ENCODE results near the gene ZIC4. TPM values are rescaled to one million over a fixed set of nuclear protein-coding genes. Genes with fewer than 3 reads are reported as not detected.

ZIC4 gene
- total RNA-seq, 4 donors from 2014 or later: 0.21 TPM; not detected in 3

- DNase-seq (ENCODE audit: low spot score in 2 of 2): no peak
- Histone ChIP-seq H3K36me3 (no peaks in the 10 kb centered on the region), H3K4me1 (peaks cover 0 to 56% (median 24%) of the 10 kb centered on the region in 4 donors), H3K4me3 (peak overlapping the region; percentile 5 to 44 (median 14)), H3K27me3 (peaks cover 0 to 100% of the 10 kb centered on the region in 2 donors), H3K27ac (no peak overlapping the region), H3K9me3 (peaks cover 0 to 18% (median 0%) of the 10 kb centered on the region in 4 donors)
- WGBS, 2 donors: 2% methylated on average over 34 to 51 of the region's 51 CpGs
- TF ChIP-seq EP300 (IDR thresholded peaks at IDR 0.05): no peak
- TF ChIP-seq CTCF (IDR thresholded peaks at IDR 0.05): no peak
- TF ChIP-seq POLR2A (IDR thresholded peaks at IDR 0.05): no peak
Observed at GRCh38 chr3:147391781-147392624, 14.3 kb downstream of the ZIC4 start.

- peaks cover 0 to 100% of the 10 kb centered on the region in 2 donors for H3K27me3 ChIP-seq
- no peak overlapping the region for H3K27ac ChIP-seq
- no peak for TF ChIP-seq POLR2A (IDR thresholded peaks at IDR 0.05)
- TF ChIP-seq EP300 (IDR thresholded peaks at IDR 0.05): no peak
- TF ChIP-seq CTCF (IDR thresholded peaks at IDR 0.05): no peak
- H3K4me3 ChIP-seq: no peak overlapping the region
- no peaks in the 10 kb centered on the region for H3K36me3 ChIP-seq
- peaks cover 0 to 18% (median 0%) of the 10 kb centered on the region in 4 donors for H3K9me3 ChIP-seq
- DNase-seq (ENCODE audit: low spot score in 2 of 2): no peak
- 6 to 7% methylated on average over 64 to 69 of the region's 77 CpGs for WGBS, 2 donors
- H3K4me1 ChIP-seq: peaks cover 0 to 45% (median 22%) of the 10 kb centered on the region in 4 donors
Observed at GRCh38 chr3:147390589-147391569, 15.5 kb downstream of the ZIC4 start.

GRCh38 chr3:147389717-147390116, 16.6 kb downstream of the ZIC4 start:
- H3K4me1 ChIP-seq: peaks cover 0 to 40% (median 22%) of the 10 kb centered on the region in 4 donors
- no peaks in the 10 kb centered on the region for H3K36me3 ChIP-seq
- WGBS, 2 donors: 3 to 9% methylated on average over 12 of the region's 12 CpGs
- no peak for TF ChIP-seq EP300 (IDR thresholded peaks at IDR 0.05)
- no peak for TF ChIP-seq POLR2A (IDR thresholded peaks at IDR 0.05)
- TF ChIP-seq CTCF (IDR thresholded peaks at IDR 0.05): no peak
- no peak overlapping the region for H3K27ac ChIP-seq
- H3K4me3 ChIP-seq: no peak overlapping the region
- peaks cover 0 to 18% (median 0%) of the 10 kb centered on the region in 4 donors for H3K9me3 ChIP-seq
- DNase-seq (ENCODE audit: low spot score in 2 of 2): no peak
- H3K27me3 ChIP-seq: peaks cover 0 to 100% of the 10 kb centered on the region in 2 donors

- H3K27me3 ChIP-seq: peaks cover 0 to 100% of the 10 kb centered on the region in 2 donors
Observed at GRCh38 chr3:147388700-147389580, 17.4 kb downstream of the ZIC4 start.

More at GRCh38 chr3:147388700-147389580, 17.4 kb downstream of the ZIC4 start:
- no peak overlapping the region for H3K27ac ChIP-seq
- H3K4me3 ChIP-seq: no peak overlapping the region
- TF ChIP-seq EP300 (IDR thresholded peaks at IDR 0.05) (no peak), POLR2A (IDR thresholded peaks at IDR 0.05) (no peak), CTCF (IDR thresholded peaks at IDR 0.05) (no peak)
- H3K9me3 ChIP-seq: peaks cover 0 to 18% (median 0%) of the 10 kb centered on the region in 4 donors
- WGBS, 2 donors: 11 to 14% methylated on average over 25 of the region's 25 CpGs
- no peaks in the 10 kb centered on the region for H3K36me3 ChIP-seq
- no peak for DNase-seq (ENCODE audit: low spot score in 2 of 2)
- H3K4me1 ChIP-seq: peaks cover 0 to 35% (median 19%) of the 10 kb centered on the region in 4 donors

All from tibial nerve (tissue), 4 donors.